GM19397 (cell line): ENCODE data around the gene SH3TC2.
A peak's percentile ranks its signal among the peaks of the same experiment; 100 is the strongest.

Experiments used
- ATAC-seq: cut with Tn5 transposase; IDR thresholded peaks from one replicate; pipeline ENCODE4 v1.9.1; 2021; ENCODE audit warnings: mild to moderate bottlenecking, moderate library complexity; ENCODE audit not compliant: unreplicated experiment

The SH3TC2 gene

GRCh38 chr5:149061341-149061740 lies 1.5 kb downstream of the SH3TC2 start:
- ATAC-seq: no peak

- no peak for ATAC-seq
Observed at GRCh38 chr5:149060325-149060724, 2.5 kb downstream of the SH3TC2 start.

- no peak for ATAC-seq
Observed at GRCh38 chr5:149056616-149057165, 6.2 kb downstream of the SH3TC2 start.

GRCh38 chr5:149054416-149054815 lies 8.4 kb downstream of the SH3TC2 start:
- ATAC-seq: no peak

- no peak for ATAC-seq
Observed at GRCh38 chr5:149053072-149053695, 9.7 kb downstream of the SH3TC2 start.

GRCh38 chr5:149049371-149049781 lies 13.5 kb downstream of the SH3TC2 start:
- no peak for ATAC-seq

- no peak for ATAC-seq
Observed at GRCh38 chr5:149048811-149049210, 14.1 kb downstream of the SH3TC2 start.

- ATAC-seq: no peak
Observed at GRCh38 chr5:149047462-149047861, 15.4 kb downstream of the SH3TC2 start.

- no peak for ATAC-seq
Observed at GRCh38 chr5:149046196-149046829, 16.5 kb downstream of the SH3TC2 start.

- ATAC-seq: no peak
Observed at GRCh38 chr5:149045089-149045460, 17.8 kb downstream of the SH3TC2 start.

GRCh38 chr5:149044453-149045088 lies 18.3 kb downstream of the SH3TC2 start:
- no peak for ATAC-seq

GRCh38 chr5:149043641-149044040 lies 19.2 kb downstream of the SH3TC2 start:
- no peak for ATAC-seq

GRCh38 chr5:149042865-149043264 lies 20.0 kb downstream of the SH3TC2 start:
- ATAC-seq: no peak

- no peak for ATAC-seq
Observed at GRCh38 chr5:149041242-149041641, 21.6 kb downstream of the SH3TC2 start.

GRCh38 chr5:149040421-149040820 lies 22.4 kb downstream of the SH3TC2 start:
- ATAC-seq: no peak

- no peak for ATAC-seq
Observed at GRCh38 chr5:149039506-149039905, 23.4 kb downstream of the SH3TC2 start.

GRCh38 chr5:149038336-149039080 lies 24.4 kb downstream of the SH3TC2 start:
- ATAC-seq: no peak

- no peak for ATAC-seq
Observed at GRCh38 chr5:149037817-149038216, 25.0 kb downstream of the SH3TC2 start.

GRCh38 chr5:149036970-149037369 lies 25.9 kb downstream of the SH3TC2 start:
- ATAC-seq: no peak

GRCh38 chr5:149036168-149036567 lies 26.7 kb downstream of the SH3TC2 start:
- no peak for ATAC-seq

- ATAC-seq: peak; percentile 83
Observed at GRCh38 chr5:149035372-149035790, 27.5 kb downstream of the SH3TC2 start.
